Sigmoid colon (tissue), 7 donors: Measurements from ENCODE around the gene SNRPD2. TPM values are rescaled to one million over a fixed set of nuclear protein-coding genes. Genes with fewer than 3 reads are reported as not detected.

Experiments used
- DNase-seq: peaks from one replicate; pipeline ENCODE4 v3.0.0-alpha.2; 2019
- H3K27ac ChIP-seq, 4 donors: fragments of 200-600 bp; sonication (generic); one replicate each; pipeline ENCODE4 v1.5.1; 2016 to 2019; ENCODE audit warnings: mild to moderate bottlenecking in 1 of 4
- H3K27me3 ChIP-seq, 3 donors: fragments of 200-600 bp; sonication (generic); one replicate each; pipeline ENCODE4 v1.5.1; 2019; ENCODE audit warnings: mild to moderate bottlenecking in 1 of 3
- H3K36me3 ChIP-seq, 4 donors: fragments of 200-600 bp; sonication (generic); one replicate each; pipeline ENCODE4 v1.5.1; 2016 to 2019
- H3K4me1 ChIP-seq, 4 donors: fragments of 200-600 bp; sonication (generic); one replicate each; pipeline ENCODE4 v1.5.1; 2017 to 2019
- H3K4me3 ChIP-seq, 4 donors: fragments of 200-600 bp; sonication (generic); one replicate each; pipeline ENCODE4 v1.5.1; 2017 to 2019; ENCODE audit warnings: mild to moderate bottlenecking in 2 of 4, moderate library complexity in 1 of 4
- H3K9me3 ChIP-seq, 4 donors: fragments of 200-600 bp in 3 of 4; sonication (generic) in 3 of 4; one replicate each; pipeline versions ENCODE4 v1.5.1 to v1.6.1; 2013 to 2019
- CTCF ChIP-seq, 4 experiments: fragments of 450-650 bp in 3 of 4; fragments of 200-600 bp in 1 of 4; IDR thresholded peaks; one replicate each; pipeline ENCODE4 v1.5.1; 2016 to 2019; ENCODE audit warnings: antibody characterized with exemption in 4 of 4, mild to moderate bottlenecking in 3 of 4, moderate library complexity in 2 of 4
- EP300 ChIP-seq, 4 donors: sonication (generic); formaldehyde crosslinking; IDR thresholded peaks; one replicate each; pipeline ENCODE4 v1.6.1; 2017; ENCODE audit warnings: antibody characterized with exemption in 4 of 4
- POLR2A ChIP-seq, 2 donors: fragments of 450-650 bp; IDR thresholded peaks; one replicate each; pipeline ENCODE4 v1.6.1; 2016; ENCODE audit warnings: antibody characterized with exemption in 2 of 2, mild to moderate bottlenecking in 2 of 2, moderate library complexity in 2 of 2
- POLR2AphosphoS5 ChIP-seq, 4 donors: sonication (generic); formaldehyde crosslinking; IDR thresholded peaks; one replicate each; pipeline ENCODE4 v1.6.1; 2017; ENCODE audit warnings: antibody characterized with exemption in 4 of 4
- WGBS, 2 donors: extraction: QIAGEN DNeasy Blood & Tissue Kit; methylation state at CpG; one replicate each; pipeline ENCODE4 v1.1.7; 2013; 5-methylcytosine and 5-hydroxymethylcytosine counted together
- intact Hi-C: fragments of 100-400 bp; cut with DNase I; formaldehyde crosslinking; loops from one replicate; pipeline ENCODE4 v1.15.1; 2023
- polyA plus RNA-seq, 3 donors: library from polyadenylated mRNA; stranded (reverse); fragments of 200-250 nt; gene quantifications; one replicate each; pipeline ENCODE4 v1.2.3, GENCODE V29; 2013
- total RNA-seq, 4 donors: library from RNA; depleted of rRNA; stranded (reverse); fragments of >200 nt; gene quantifications; one replicate each; pipeline ENCODE4 v1.1.0, GENCODE V29; 2016
- donor health status: healthy with polysubstance abuse.
- donor health status: Bipolar disorder and iron deficiency.
- donor health status: healthy.

Gene SNRPD2
- total and polyA plus RNA-seq, 7 donors = 145 to 423 (median 261) TPM

DNA sequence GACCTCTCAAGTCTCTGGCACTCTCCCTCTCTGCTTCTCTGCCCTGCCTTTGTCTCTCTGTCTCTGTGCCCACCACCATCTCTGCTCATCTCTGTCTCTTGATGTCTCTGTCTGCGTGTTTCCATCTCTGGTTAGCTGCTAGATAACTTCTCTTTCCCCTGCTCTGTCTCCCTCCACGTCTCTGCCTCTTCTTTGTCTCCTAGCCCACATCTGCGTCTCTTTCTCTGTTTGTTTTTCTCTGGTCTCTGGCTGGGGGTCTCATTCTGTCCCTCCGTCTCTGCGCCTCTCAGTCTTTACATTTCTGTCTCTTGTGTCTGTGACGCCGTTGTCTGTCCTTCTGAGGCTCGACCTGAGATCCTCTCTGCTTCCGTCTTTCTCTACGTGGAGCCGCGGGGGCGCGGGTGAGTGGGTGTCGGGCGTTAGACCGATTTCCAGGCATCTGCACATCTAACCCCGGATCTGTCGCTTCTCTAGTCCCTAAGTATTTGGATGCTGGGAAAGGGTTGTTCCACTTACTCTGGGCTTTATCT lies 23.3 kb downstream of the SNRPD2 start:
- Histone ChIP-seq H3K9me3 (no peaks in the 10 kb centered on the region), H3K4me1 (peaks cover 0 to 27% (median 17%) of the 10 kb centered on the region in 4 donors), H3K27ac (no peak overlapping the region), H3K4me3 (peak overlapping the region in 3 of 4 donors; percentile 10 to 34 (median 23)), H3K27me3 (peaks cover 38 to 95% (median 87%) of the 10 kb centered on the region in 3 donors), H3K36me3 (no peaks in the 10 kb centered on the region)
- WGBS, 2 donors = 1 to 2% methylated on average over 19 of the region's 19 CpGs
- no peak for DNase-seq
- intact Hi-C loops = no loop called here
- TF ChIP-seq POLR2AphosphoS5 (IDR thresholded peaks at IDR 0.05) = no peak
- TF ChIP-seq EP300 (IDR thresholded peaks at IDR 0.05) = no peak
- no peak for TF ChIP-seq CTCF (IDR thresholded peaks at IDR 0.05)
- TF ChIP-seq POLR2A (IDR thresholded peaks at IDR 0.05) = no peak

DNA sequence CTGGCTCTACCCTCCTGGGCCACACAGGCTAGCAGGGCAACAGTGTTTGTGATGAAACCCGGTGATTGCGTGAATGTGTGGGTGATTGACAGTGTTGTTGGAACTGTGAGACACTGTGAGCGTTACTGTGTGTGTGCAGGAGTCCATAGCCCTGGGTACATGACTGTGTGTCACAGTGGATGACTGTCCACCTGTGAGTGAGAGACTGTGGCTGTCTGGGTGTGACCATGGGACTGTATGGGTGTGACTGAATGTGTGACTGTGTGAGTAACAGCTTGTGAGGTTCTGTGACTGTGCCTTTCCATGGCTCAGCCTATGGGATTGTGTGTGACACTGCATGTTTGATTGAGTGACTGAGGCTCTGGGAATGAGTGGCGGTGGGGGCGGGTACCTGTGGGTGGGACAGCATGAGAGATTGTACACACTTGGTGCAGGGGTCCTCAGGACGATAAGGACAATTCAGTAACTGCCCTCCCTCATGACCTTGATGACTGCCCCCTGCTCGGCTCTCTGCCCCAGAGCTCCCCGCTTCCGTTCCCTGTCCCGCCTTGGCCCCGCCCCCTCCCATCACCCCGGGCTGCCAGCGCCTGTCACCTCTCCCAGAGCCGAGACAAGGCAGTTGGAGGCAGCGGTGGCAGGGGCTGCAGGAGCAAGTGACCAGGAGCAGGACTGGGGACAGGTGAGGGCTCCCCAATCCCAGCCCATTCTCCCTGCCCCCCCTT lies 24.0 kb downstream of the SNRPD2 start, which contains the start of gene GIPR:
TSS of gene GIPR (plus strand) at position 602 of the 722 bp plus-strand sequence. CDS start 1,300 bp downstream, outside the sequence.
- H3K4me3 ChIP-seq = peak within 1 kb of the TSS in 3 of 4 donors; percentile 10 to 34 (median 23)
- no peaks in the 10 kb centered on the region for H3K36me3 ChIP-seq
- no peak for DNase-seq
- H3K4me1 ChIP-seq = peaks cover 0 to 27% (median 17%) of the 10 kb centered on the region in 4 donors
- no peak within 1 kb of the TSS for H3K27ac ChIP-seq
- TF ChIP-seq POLR2AphosphoS5 (IDR thresholded peaks at IDR 0.05) (no peak), CTCF (IDR thresholded peaks at IDR 0.05) (no peak), EP300 (IDR thresholded peaks at IDR 0.05) (no peak), POLR2A (IDR thresholded peaks at IDR 0.05) (peak in 1 of 2 donors; percentile 18)
- intact Hi-C loops = no loop called here
- H3K27me3 ChIP-seq = peaks cover 38 to 94% (median 87%) of the 10 kb centered on the region in 3 donors
- no peaks in the 10 kb centered on the region for H3K9me3 ChIP-seq
- 8 to 15% methylated on average over 15 of the region's 15 CpGs for WGBS, 2 donors

- Histone ChIP-seq H3K9me3 (no peaks in the 10 kb centered on the region), H3K27me3 (peaks cover 18 to 64% (median 64%) of the 10 kb centered on the region in 3 donors), H3K4me1 (peaks cover 0 to 18% (median 16%) of the 10 kb centered on the region in 4 donors), H3K36me3 (no peaks in the 10 kb centered on the region), H3K27ac (no peak overlapping the region), H3K4me3 (no peak overlapping the region)
- intact Hi-C loops = no loop called here
- TF ChIP-seq POLR2A (IDR thresholded peaks at IDR 0.05) (no peak), CTCF (IDR thresholded peaks at IDR 0.05) (no peak)
- WGBS, 2 donors = 47 to 76% methylated on average over 7 of the region's 7 CpGs
- DNase-seq = no peak
Observed at GRCh38 chr19:45664575-45664974, 27.2 kb downstream of the SNRPD2 start.

DNA sequence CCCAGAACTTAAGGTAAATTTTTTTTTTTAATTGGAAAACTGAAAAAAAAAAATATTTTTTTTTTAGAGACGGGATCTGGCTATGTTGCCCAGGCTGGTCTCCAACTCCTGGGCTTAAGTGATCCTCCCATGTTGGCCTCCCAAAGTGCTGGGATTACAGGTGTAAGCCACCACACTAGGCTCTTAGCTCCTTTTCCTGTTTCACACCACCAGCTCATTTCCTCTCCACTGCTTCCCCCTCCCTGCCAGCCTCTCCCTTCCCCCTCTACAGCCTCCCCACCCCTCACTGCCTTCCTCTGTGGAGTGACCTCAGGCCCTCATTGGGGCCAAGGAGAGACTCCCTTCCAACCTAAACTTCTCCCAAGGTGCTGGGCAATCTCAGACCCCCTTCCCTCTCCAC lies 28.0 kb downstream of the SNRPD2 start:
- TF ChIP-seq CTCF (IDR thresholded peaks at IDR 0.05) (no peak), EP300 (IDR thresholded peaks at IDR 0.05) (no peak), POLR2A (IDR thresholded peaks at IDR 0.05) (no peak), POLR2AphosphoS5 (IDR thresholded peaks at IDR 0.05) (no peak)
- peaks cover 0 to 10% (median 9%) of the 10 kb centered on the region in 4 donors for H3K4me1 ChIP-seq
- WGBS, 2 donors = 92 to 98% methylated on average over 1 of the region's 1 CpG
- no peaks in the 10 kb centered on the region for H3K9me3 ChIP-seq
- DNase-seq = no peak
- no peaks in the 10 kb centered on the region for H3K36me3 ChIP-seq
- H3K4me3 ChIP-seq = no peak overlapping the region
- H3K27me3 ChIP-seq = peaks cover 10 to 60% (median 59%) of the 10 kb centered on the region in 3 donors
- intact Hi-C loops = no loop called here
- H3K27ac ChIP-seq = no peak overlapping the region
